Trophoblast cell (in vitro differentiated cells and primary cell): ENCODE results near the gene P4HA2.

Experiments
- DNase-seq, 2 donors: peaks; one replicate each; pipeline ENCODE4 v3.0.0-alpha.2; 2016
- H2AFZ ChIP-seq: 2 replicates; pipeline ENCODE4 v1.6.1; 2013; ENCODE audit warnings: low read length, moderate library complexity, mild to moderate bottlenecking; ENCODE audit not compliant: insufficient read depth, poor library complexity
- H2AK5ac ChIP-seq: 2 replicates; pipeline ENCODE4 v1.6.1; 2013; ENCODE audit warnings: mild to moderate bottlenecking, low read length
- H2BK120ac ChIP-seq: 2 replicates; pipeline ENCODE4 v1.6.1; 2013; ENCODE audit warnings: low read length, mild to moderate bottlenecking, moderate library complexity; ENCODE audit not compliant: insufficient read depth, poor library complexity
- H2BK12ac ChIP-seq: 2 replicates; pipeline ENCODE4 v1.6.1; 2013; ENCODE audit warnings: mild to moderate bottlenecking, low read length, moderate library complexity
- H2BK5ac ChIP-seq: 2 replicates; pipeline ENCODE4 v1.6.1; 2013; ENCODE audit warnings: low read length, low read depth, moderate library complexity, mild to moderate bottlenecking; ENCODE audit not compliant: poor library complexity
- H3K14ac ChIP-seq: 2 replicates; pipeline ENCODE4 v1.6.1; 2013; ENCODE audit warnings: mild to moderate bottlenecking, low read length
- H3K18ac ChIP-seq: 2 replicates; pipeline ENCODE4 v1.6.1; 2013; ENCODE audit warnings: mild to moderate bottlenecking, low read length
- H3K23ac ChIP-seq: 2 replicates; pipeline ENCODE4 v1.6.1; 2013; ENCODE audit warnings: low read length
- H3K27ac ChIP-seq: 2 replicates; pipeline ENCODE4 v1.5.1; 2013; ENCODE audit warnings: low read depth, mild to moderate bottlenecking, inconsistent platforms, low read length, moderate library complexity
- H3K27me3 ChIP-seq: 2 replicates; pipeline ENCODE4 v1.6.1; 2013; ENCODE audit warnings: inconsistent platforms, mild to moderate bottlenecking, low read length, moderate library complexity; ENCODE audit not compliant: insufficient read depth
- H3K36me3 ChIP-seq, 2 experiments: 1 replicate in 1 of 2; 2 replicates in 1 of 2; pipeline ENCODE4 v1.6.1; 2013; ENCODE audit warnings: low read length in 2 of 2, mild to moderate bottlenecking in 2 of 2, moderate library complexity in 1 of 2; ENCODE audit not compliant: insufficient read depth in 2 of 2, control insufficient read depth in 1 of 2
- H3K4ac ChIP-seq: 2 replicates; pipeline ENCODE4 v1.6.1; 2013; ENCODE audit warnings: low read depth, mild to moderate bottlenecking, low read length, moderate library complexity
- H3K4me1 ChIP-seq, 2 experiments: 1 replicate in 1 of 2; 2 replicates in 1 of 2; pipeline ENCODE4 v1.6.1; 2013; ENCODE audit warnings: low read length in 2 of 2, mild to moderate bottlenecking in 2 of 2, moderate library complexity in 1 of 2; ENCODE audit not compliant: insufficient read depth in 2 of 2, control insufficient read depth in 1 of 2
- H3K4me2 ChIP-seq: 2 replicates; pipeline ENCODE4 v1.6.1; 2013; ENCODE audit warnings: inconsistent platforms, mild to moderate bottlenecking, low read length, moderate library complexity
- H3K4me3 ChIP-seq: 2 replicates; pipeline ENCODE4 v1.5.1; 2013; ENCODE audit warnings: mild to moderate bottlenecking, low read depth, low read length, inconsistent platforms
- H3K79me1 ChIP-seq: one replicate; pipeline ENCODE4 v1.6.1; 2013; ENCODE audit warnings: low read length
- H3K79me2 ChIP-seq: 2 replicates; pipeline ENCODE4 v1.6.1; 2013; ENCODE audit warnings: low read length, mild to moderate bottlenecking; ENCODE audit not compliant: control insufficient read depth, insufficient read depth, poor library complexity
- H3K9ac ChIP-seq: 2 replicates; pipeline ENCODE4 v1.6.1; 2013; ENCODE audit warnings: mild to moderate bottlenecking, low read length
- H3K9me3 ChIP-seq: 2 replicates; pipeline ENCODE4 v1.6.1; 2013; ENCODE audit warnings: low read depth, mild to moderate bottlenecking, control low read depth, inconsistent platforms, low read length; ENCODE audit not compliant: insufficient read depth
- H4K12ac ChIP-seq: 2 replicates; pipeline ENCODE4 v1.6.1; 2013; ENCODE audit warnings: low read depth, mild to moderate bottlenecking, low read length, moderate library complexity
- H4K8ac ChIP-seq: 2 replicates; pipeline ENCODE4 v1.6.1; 2013; ENCODE audit warnings: low read depth, mild to moderate bottlenecking, low read length, moderate library complexity
- H4K91ac ChIP-seq: one replicate; pipeline ENCODE4 v1.6.1; 2013; ENCODE audit warnings: low read depth, mild to moderate bottlenecking, low read length, moderate library complexity
- WGBS: extraction: QIAGEN DNeasy Blood & Tissue Kit; methylation state at CpG from one replicate; pipeline ENCODE4 v1.1.7; 2013; ENCODE audit warnings: missing lambda C conversion rate; ENCODE audit not compliant: insufficient read length, insufficient coverage; ENCODE audit errors: extremely low coverage; 5-methylcytosine and 5-hydroxymethylcytosine counted together

P4HA2 gene

GRCh38 chr5:132221781-132222648 is 5.6 kb downstream of the P4HA2 start:
- peaks cover under 1% of the 10 kb centered on the region for H3K9me3 ChIP-seq
- no peak overlapping the region for H3K4me2 ChIP-seq
- no peak overlapping the region for H3K18ac ChIP-seq
- no peak overlapping the region for H2BK120ac ChIP-seq
- no peak overlapping the region for H3K9ac ChIP-seq
- peaks cover under 1 to 1% of the 10 kb centered on the region in 2 experiments for H3K36me3 ChIP-seq
- no peak overlapping the region for H4K12ac ChIP-seq
- H3K27me3 ChIP-seq = no peaks in the 10 kb centered on the region
- no peak overlapping the region for H3K14ac ChIP-seq
- DNase-seq = no peak
- H3K4ac ChIP-seq = no peak overlapping the region
- H3K79me2 ChIP-seq = peaks cover 1% of the 10 kb centered on the region
- H2BK12ac ChIP-seq = no peak overlapping the region
- peaks cover 1% of the 10 kb centered on the region for H3K79me1 ChIP-seq
- H3K4me3 ChIP-seq = no peak overlapping the region
- H3K27ac ChIP-seq = no peak overlapping the region
- H2AK5ac ChIP-seq = no peak overlapping the region
- H3K4me1 ChIP-seq = peaks cover 7 to 16% of the 10 kb centered on the region in 2 experiments
- no peak overlapping the region for H4K91ac ChIP-seq
- H4K8ac ChIP-seq = no peak overlapping the region
- H2BK5ac ChIP-seq = no peak overlapping the region
- WGBS = no CpG with 5 or more reads among the region's 7 CpGs
- no peak overlapping the region for H3K23ac ChIP-seq
- no peak overlapping the region for H2AFZ ChIP-seq

- Histone ChIP-seq H2BK5ac (no peak overlapping the region), H2AFZ (no peak overlapping the region), H3K4me2 (no peak overlapping the region), H3K9me3 (peaks cover 2% of the 10 kb centered on the region), H3K18ac (no peak overlapping the region), H3K4me1 (peaks cover 3 to 9% of the 10 kb centered on the region in 2 experiments), H4K8ac (no peak overlapping the region), H2AK5ac (no peak overlapping the region), H3K79me2 (no peaks in the 10 kb centered on the region), H3K27me3 (no peaks in the 10 kb centered on the region), H2BK120ac (no peak overlapping the region), H3K79me1 (no peaks in the 10 kb centered on the region), H3K9ac (no peak overlapping the region), H4K12ac (no peak overlapping the region), H3K4ac (no peak overlapping the region), H4K91ac (no peak overlapping the region), H3K14ac (no peak overlapping the region), H2BK12ac (no peak overlapping the region), H3K4me3 (no peak overlapping the region), H3K23ac (no peak overlapping the region), H3K27ac (no peak overlapping the region), H3K36me3 (peaks cover 2 to 3% of the 10 kb centered on the region in 2 experiments)
- no CpG with 5 or more reads among the region's 2 CpGs for WGBS
- DNase-seq = peak; percentile 64 to 86
Observed at GRCh38 chr5:132220491-132220890, 7.2 kb downstream of the P4HA2 start.

GRCh38 chr5:132219981-132220380 is 7.7 kb downstream of the P4HA2 start:
- Histone ChIP-seq H3K36me3 (peaks cover 2 to 3% of the 10 kb centered on the region in 2 experiments), H2BK12ac (no peak overlapping the region), H3K9ac (no peak overlapping the region), H2BK5ac (no peak overlapping the region), H3K27me3 (no peaks in the 10 kb centered on the region), H2AFZ (no peak overlapping the region), H2BK120ac (no peak overlapping the region), H3K23ac (no peak overlapping the region), H3K4me3 (no peak overlapping the region), H3K79me1 (no peaks in the 10 kb centered on the region), H3K18ac (no peak overlapping the region), H3K79me2 (no peaks in the 10 kb centered on the region), H3K4me1 (peaks cover 5 to 8% of the 10 kb centered on the region in 2 experiments), H4K8ac (no peak overlapping the region), H3K14ac (no peak overlapping the region), H3K4ac (no peak overlapping the region), H4K91ac (no peak overlapping the region), H2AK5ac (no peak overlapping the region), H4K12ac (no peak overlapping the region), H3K9me3 (peaks cover 2% of the 10 kb centered on the region), H3K27ac (no peak overlapping the region), H3K4me2 (no peak overlapping the region)
- WGBS = no CpG with 5 or more reads among the region's 1 CpG
- DNase-seq = peak; percentile 52 to 55

DNA sequence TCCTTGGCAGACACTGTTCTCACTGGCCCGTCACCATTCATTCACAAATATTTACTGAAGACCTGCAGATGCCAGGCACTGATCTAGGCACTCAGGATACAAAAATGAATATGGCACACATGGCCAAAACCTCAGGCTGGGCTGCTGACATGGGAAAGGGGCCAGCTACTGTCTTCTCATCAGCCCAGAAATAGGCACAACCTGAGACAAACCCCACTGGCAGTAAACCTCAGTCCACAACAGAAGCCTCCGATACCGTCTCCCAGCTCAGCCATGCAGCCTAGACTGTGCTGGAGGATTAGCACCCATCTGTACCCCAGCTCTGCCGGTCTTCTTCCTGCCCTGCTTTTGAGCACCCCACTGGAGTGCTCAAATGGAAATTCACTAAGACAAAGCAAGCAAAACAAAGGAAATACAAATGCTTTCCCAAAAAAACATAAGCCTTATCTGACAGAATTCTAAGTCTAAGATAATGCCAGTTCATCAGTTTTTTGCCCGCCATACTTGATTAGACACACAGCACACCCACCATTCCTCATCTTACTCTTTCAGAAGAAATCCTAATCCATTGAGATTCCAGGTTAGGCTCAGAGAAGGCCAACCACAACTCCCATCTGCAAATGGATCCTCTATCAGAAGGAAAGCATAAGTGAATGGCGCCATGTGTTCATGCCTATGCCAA is 8.2 kb downstream of the P4HA2 start:
- H3K9me3 ChIP-seq = peaks cover 2% of the 10 kb centered on the region
- H3K27me3 ChIP-seq = no peaks in the 10 kb centered on the region
- no peak overlapping the region for H3K4ac ChIP-seq
- H3K27ac ChIP-seq = no peak overlapping the region
- H4K91ac ChIP-seq = no peak overlapping the region
- H2AFZ ChIP-seq = no peak overlapping the region
- H3K36me3 ChIP-seq = peaks cover 2 to 3% of the 10 kb centered on the region in 2 experiments
- no peak overlapping the region for H2AK5ac ChIP-seq
- H3K14ac ChIP-seq = no peak overlapping the region
- H3K79me2 ChIP-seq = no peaks in the 10 kb centered on the region
- DNase-seq = no peak
- no peak overlapping the region for H4K8ac ChIP-seq
- H3K4me2 ChIP-seq = no peak overlapping the region
- H3K23ac ChIP-seq = no peak overlapping the region
- H3K79me1 ChIP-seq = no peaks in the 10 kb centered on the region
- no peak overlapping the region for H3K4me3 ChIP-seq
- H3K9ac ChIP-seq = no peak overlapping the region
- no peak overlapping the region for H2BK12ac ChIP-seq
- no CpG with 5 or more reads among the region's 6 CpGs for WGBS
- H2BK5ac ChIP-seq = no peak overlapping the region
- no peak overlapping the region for H2BK120ac ChIP-seq
- no peak overlapping the region for H4K12ac ChIP-seq
- H3K4me1 ChIP-seq = peaks cover 5 to 8% of the 10 kb centered on the region in 2 experiments
- no peak overlapping the region for H3K18ac ChIP-seq
